Uterus (tissue), 4 donors: ENCODE data around the gene ADD2. TPM values are rescaled to one million over a fixed set of nuclear protein-coding genes. Genes with fewer than 3 reads are reported as not detected.

Experiments used
- DNase-seq, 2 donors: peaks; one replicate each; pipeline ENCODE4 v3.0.0-alpha.2; 2019 to 2020
- H3K27ac ChIP-seq, 2 donors: fragments of 200-600 bp; sonication (generic); 1 replicate in 1 of 2; 2 replicates in 1 of 2; pipeline ENCODE4 v1.5.1; 2016 to 2018
- H3K27me3 ChIP-seq, 2 donors: fragments of 200-600 bp; sonication (generic); one replicate each; pipeline ENCODE4 v1.5.1; 2018 to 2019; ENCODE audit warnings: control low read depth in 1 of 2
- H3K36me3 ChIP-seq, 2 donors: fragments of 200-600 bp; sonication (generic); one replicate each; pipeline ENCODE4 v1.5.1; 2019; ENCODE audit warnings: control low read depth in 1 of 2
- H3K4me1 ChIP-seq, 2 donors: fragments of 200-600 bp; sonication (generic); one replicate each; pipeline ENCODE4 v1.5.1; 2018 to 2019; ENCODE audit warnings: control low read depth in 1 of 2
- H3K4me3 ChIP-seq, 2 donors: fragments of 200-600 bp; sonication (generic); 1 replicate in 1 of 2; 2 replicates in 1 of 2; pipeline ENCODE4 v1.5.1; 2018 to 2019; ENCODE audit warnings: mild to moderate bottlenecking in 1 of 2
- H3K9me3 ChIP-seq, 2 donors: fragments of 200-600 bp; sonication (generic); one replicate each; pipeline ENCODE4 v1.5.1; 2019; ENCODE audit warnings: control low read depth in 1 of 2
- POLR2A ChIP-seq, 2 donors: fragments of 450-650 bp; IDR thresholded peaks; one replicate each; pipeline ENCODE4 v1.6.1; 2016; ENCODE audit warnings: antibody characterized with exemption in 2 of 2, mild to moderate bottlenecking in 1 of 2, moderate library complexity in 1 of 2
- intact Hi-C: fragments of 100-400 bp; cut with DNase I; formaldehyde crosslinking; loops from one replicate; pipeline ENCODE4 v1.15.1; 2023; ENCODE audit warnings: low total_unique reads
- total RNA-seq, 4 donors: library from RNA; depleted of rRNA in 3 of 4; stranded (reverse); fragments of >200 nt in 3 of 4; gene quantifications; one replicate each; pipeline versions ENCODE4 v1.1.0 to v1.2.4, GENCODE V29; 2014 to 2023
- TF ChIP-seq, protein P1 (sequence below), 4 experiments: fragments of 200-600 bp in 2 of 4; fragments of 450-650 bp in 2 of 4; sonication (generic) in 2 of 4; IDR thresholded peaks; one replicate each; pipeline ENCODE4 v1.5.1; 2016 to 2019; ENCODE audit warnings: antibody characterized with exemption in 4 of 4, mild to moderate bottlenecking in 2 of 4, moderate library complexity in 1 of 4
- donor health status: DM: yes; HTN: yes; CAD: no.

Gene ADD2
- total RNA-seq, 4 donors from 2014 or later: 0.51 to 5.2 (median 2.6) TPM

DNA sequence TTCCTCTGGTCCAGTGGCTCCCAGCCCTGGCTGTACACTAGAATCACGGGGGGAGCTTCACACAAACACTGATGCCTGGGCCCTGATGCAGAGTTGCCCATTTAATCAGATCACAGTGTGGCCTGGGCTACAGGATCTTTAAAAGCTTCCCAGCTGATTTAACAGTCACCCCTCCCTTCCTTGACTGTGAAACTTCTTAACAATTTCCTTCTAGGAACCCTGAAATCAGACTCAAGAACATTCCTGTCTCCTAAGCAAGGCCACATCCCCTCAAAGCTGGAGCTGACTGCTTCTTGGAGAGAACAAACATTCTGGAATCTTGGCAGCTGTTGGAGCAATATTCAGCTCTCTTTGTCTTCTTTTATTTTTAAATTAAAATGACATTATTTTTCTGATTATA, 88.7 kb downstream of the ADD2 start:
- DNase-seq: no peak
- H3K9me3 ChIP-seq: no peaks in the 10 kb centered on the region
- TF ChIP-seq, protein P1, sequence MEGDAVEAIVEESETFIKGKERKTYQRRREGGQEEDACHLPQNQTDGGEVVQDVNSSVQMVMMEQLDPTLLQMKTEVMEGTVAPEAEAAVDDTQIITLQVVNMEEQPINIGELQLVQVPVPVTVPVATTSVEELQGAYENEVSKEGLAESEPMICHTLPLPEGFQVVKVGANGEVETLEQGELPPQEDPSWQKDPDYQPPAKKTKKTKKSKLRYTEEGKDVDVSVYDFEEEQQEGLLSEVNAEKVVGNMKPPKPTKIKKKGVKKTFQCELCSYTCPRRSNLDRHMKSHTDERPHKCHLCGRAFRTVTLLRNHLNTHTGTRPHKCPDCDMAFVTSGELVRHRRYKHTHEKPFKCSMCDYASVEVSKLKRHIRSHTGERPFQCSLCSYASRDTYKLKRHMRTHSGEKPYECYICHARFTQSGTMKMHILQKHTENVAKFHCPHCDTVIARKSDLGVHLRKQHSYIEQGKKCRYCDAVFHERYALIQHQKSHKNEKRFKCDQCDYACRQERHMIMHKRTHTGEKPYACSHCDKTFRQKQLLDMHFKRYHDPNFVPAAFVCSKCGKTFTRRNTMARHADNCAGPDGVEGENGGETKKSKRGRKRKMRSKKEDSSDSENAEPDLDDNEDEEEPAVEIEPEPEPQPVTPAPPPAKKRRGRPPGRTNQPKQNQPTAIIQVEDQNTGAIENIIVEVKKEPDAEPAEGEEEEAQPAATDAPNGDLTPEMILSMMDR (IDR thresholded peaks at IDR 0.05): no peak
- TF ChIP-seq POLR2A (IDR thresholded peaks at IDR 0.05): no peak
- no peak overlapping the region for H3K27ac ChIP-seq
- no peaks in the 10 kb centered on the region for H3K27me3 ChIP-seq
- intact Hi-C loops: no loop called here
- H3K4me1 ChIP-seq: no peaks in the 10 kb centered on the region
- no peak overlapping the region for H3K4me3 ChIP-seq
- no peaks in the 10 kb centered on the region for H3K36me3 ChIP-seq

DNA sequence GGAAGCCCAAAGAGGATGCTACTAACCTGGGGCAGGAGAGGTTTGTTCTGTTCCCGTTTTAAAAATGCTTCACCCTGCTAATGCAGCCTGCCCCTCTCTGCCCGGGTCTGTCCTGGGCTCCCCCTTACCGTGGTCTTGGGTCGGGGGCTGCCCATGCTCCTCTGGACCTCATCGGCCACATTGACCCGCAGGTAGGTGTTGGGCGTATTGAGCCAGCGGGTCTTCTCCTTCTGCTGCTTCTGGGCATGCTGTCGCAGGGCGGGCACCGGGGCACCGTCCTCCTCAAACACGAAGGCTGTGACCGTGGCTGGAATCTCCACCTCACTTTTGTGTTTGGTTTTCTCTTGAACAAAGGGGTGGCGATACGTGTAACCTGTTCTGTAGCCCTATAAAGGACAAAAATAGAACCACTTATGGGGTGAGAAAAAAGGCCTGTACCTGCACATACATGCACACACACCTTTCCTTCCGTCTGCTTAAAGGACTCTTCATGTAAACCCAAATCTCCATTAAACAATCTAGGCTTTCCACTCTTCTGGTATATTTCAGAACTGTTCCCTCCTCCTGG, 89.3 kb downstream of the ADD2 start:
- Histone ChIP-seq H3K9me3 (no peaks in the 10 kb centered on the region), H3K27me3 (no peaks in the 10 kb centered on the region), H3K4me3 (no peak overlapping the region), H3K36me3 (no peaks in the 10 kb centered on the region), H3K27ac (no peak overlapping the region), H3K4me1 (no peaks in the 10 kb centered on the region)
- intact Hi-C loops: no loop called here
- TF ChIP-seq, protein P1 (IDR thresholded peaks at IDR 0.05): no peak
- no peak for TF ChIP-seq POLR2A (IDR thresholded peaks at IDR 0.05)
- no peak for DNase-seq

DNA sequence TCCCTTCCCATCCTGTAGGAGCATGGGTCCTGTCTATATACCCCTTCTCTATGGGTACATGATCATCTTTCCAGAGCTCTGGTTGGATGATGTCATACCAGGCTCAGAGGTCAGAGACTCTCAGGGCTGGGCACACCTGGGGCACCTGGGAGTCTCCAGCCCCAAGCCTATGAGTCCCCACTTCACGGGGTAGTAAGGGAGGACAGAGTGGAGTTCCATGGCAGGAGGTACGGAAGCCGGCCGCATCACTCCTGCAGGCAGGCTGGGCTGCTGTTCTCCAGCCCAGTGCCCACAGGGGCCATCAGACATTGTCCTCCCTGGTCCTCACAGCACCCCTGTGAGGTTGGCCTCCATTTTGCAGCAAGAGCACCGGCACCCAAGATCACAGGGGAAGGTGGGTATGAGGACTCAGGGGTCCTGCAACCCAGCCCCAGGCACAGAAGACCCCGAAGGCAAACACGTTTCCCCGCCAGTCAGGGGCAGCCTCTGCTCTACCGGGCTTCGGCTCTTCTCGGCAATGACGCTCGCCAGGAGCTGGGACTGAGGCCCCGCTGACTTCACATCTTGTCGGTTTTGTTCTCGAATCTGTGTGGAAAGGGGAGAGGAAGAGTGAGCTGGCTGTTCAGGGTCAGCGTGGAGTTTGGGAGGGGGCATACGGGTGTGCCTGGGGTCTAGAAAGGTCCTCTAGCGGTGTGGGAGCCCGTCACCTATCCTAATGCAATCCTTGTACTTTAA, 91.5 kb downstream of the ADD2 start:
- Histone ChIP-seq H3K27ac (no peak overlapping the region), H3K4me1 (no peaks in the 10 kb centered on the region), H3K36me3 (no peaks in the 10 kb centered on the region), H3K4me3 (no peak overlapping the region), H3K27me3 (no peaks in the 10 kb centered on the region), H3K9me3 (no peaks in the 10 kb centered on the region)
- TF ChIP-seq, protein P1 (IDR thresholded peaks at IDR 0.05): no peak
- intact Hi-C loops: no loop called here
- no peak for DNase-seq

DNA sequence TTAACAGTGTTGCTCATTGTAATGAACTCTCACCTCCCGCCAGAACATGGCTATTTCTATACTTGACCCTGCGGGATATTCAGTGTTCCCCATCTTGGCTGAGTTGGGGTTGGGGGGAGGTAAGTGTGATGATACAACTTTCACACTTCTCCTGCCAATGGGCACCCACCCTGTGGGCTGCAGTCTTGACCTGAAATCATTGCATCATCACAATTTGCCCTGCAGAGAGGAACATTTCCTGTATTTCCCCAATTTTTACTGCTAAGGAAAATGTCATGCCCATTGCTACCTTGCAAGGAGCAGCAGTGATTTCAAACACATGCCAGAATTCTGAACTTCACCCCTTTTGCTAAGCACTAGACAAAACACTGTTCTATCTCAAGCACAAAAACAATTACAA, 92.1 kb downstream of the ADD2 start:
- Histone ChIP-seq H3K9me3 (no peaks in the 10 kb centered on the region), H3K36me3 (no peaks in the 10 kb centered on the region), H3K27ac (no peak overlapping the region), H3K4me1 (no peaks in the 10 kb centered on the region), H3K27me3 (no peaks in the 10 kb centered on the region), H3K4me3 (no peak overlapping the region)
- TF ChIP-seq, protein P1 (IDR thresholded peaks at IDR 0.05): no peak
- no peak for TF ChIP-seq POLR2A (IDR thresholded peaks at IDR 0.05)
- intact Hi-C loops: no loop called here
- DNase-seq: no peak

DNA sequence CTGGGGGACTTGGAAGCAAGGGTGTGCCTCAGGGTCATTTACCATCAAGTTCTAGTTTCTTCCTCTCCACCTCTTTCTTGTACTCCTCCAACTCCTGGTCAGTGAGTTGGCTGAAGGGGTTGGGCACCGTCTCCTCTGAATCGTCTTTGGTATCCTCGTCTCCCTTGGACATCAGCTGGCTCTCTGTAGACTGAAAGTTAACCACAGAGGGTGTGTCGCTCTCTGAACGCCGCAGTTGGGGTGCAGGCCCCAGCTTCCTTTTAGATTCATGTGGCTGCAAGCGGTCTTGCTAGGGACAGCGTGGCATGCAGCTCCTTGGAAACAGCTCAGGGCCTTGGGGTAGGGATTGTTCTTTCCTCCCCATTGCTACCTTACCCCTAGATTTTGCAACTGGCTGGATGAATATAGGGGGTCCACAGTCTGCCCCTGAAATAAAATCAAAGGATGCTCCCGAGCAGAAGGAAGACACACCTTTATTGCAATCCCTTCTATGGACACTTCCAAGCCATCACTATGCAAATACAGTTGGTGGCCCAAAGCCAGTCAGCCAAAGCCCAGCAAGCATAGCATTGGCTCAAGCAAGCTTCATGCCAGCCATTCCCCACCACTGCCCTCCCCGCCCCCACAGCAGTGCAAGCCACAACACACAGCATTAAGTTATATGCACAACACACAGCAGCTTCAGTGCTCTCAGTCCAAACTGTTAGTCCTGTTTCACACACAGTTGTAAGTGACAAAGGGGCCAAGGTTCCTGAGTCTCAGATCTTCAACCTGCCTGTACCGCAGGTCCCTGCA, 93.2 kb downstream of the ADD2 start:
- Histone ChIP-seq H3K4me1 (no peaks in the 10 kb centered on the region), H3K27me3 (no peaks in the 10 kb centered on the region), H3K36me3 (no peaks in the 10 kb centered on the region), H3K27ac (no peak overlapping the region), H3K9me3 (no peaks in the 10 kb centered on the region), H3K4me3 (no peak overlapping the region)
- intact Hi-C loops: no loop called here
- TF ChIP-seq, protein P1 (IDR thresholded peaks at IDR 0.05): no peak
- no peak for TF ChIP-seq POLR2A (IDR thresholded peaks at IDR 0.05)
- DNase-seq: no peak
